GM18951 (cell line): ENCODE results near the gene KLHL6.

Experiments
- POLR2A ChIP-seq: IDR thresholded peaks from 4 replicates; pipeline ENCODE4 v1.6.1; 2011; ENCODE audit warnings: mild to moderate bottlenecking; ENCODE audit not compliant: insufficient read length, insufficient read depth; ENCODE audit errors: extremely low read depth
- in situ Hi-C: fragments of 300-500 bp; cut with MboI; formaldehyde crosslinking; loops from one replicate; pipeline ENCODE4 v1.12.0; 2022; ENCODE audit warnings: low sequenced_read_pairs, mixed read lengths, inconsistent platforms; ENCODE audit not compliant: unreplicated experiment

The KLHL6 gene

GRCh38 chr3:183466575-183466974, 88.9 kb downstream of the KLHL6 start:
- in situ Hi-C loops = loop anchor here (10.0 kb wide), 1 partner anchor 358 kb away; the partner anchor contains the start of gene MAP6D1

GRCh38 chr3:183465710-183466109, 89.8 kb downstream of the KLHL6 start:
- in situ Hi-C loops = loop anchor here (10.0 kb wide), 1 partner anchor 359 kb away; the partner anchor contains the start of gene MAP6D1

More at GRCh38 chr3:183466575-183466974, 88.9 kb downstream of the KLHL6 start:
- TF ChIP-seq POLR2A = no peak

- TF ChIP-seq POLR2A = no peak
- in situ Hi-C loops = loop anchor here (10.0 kb wide), 1 partner anchor 360 kb away; the partner anchor contains the start of gene MAP6D1
Measured at GRCh38 chr3:183464480-183464879, 91.0 kb downstream of the KLHL6 start.

GRCh38 chr3:183460081-183461055, 95.1 kb downstream of the KLHL6 start:
- in situ Hi-C loops = loop anchor here (10.0 kb wide), 1 partner anchor 364 kb away; the partner anchor contains the start of gene MAP6D1
- TF ChIP-seq POLR2A = no peak

- in situ Hi-C loops = no loop called here
- TF ChIP-seq POLR2A = no peak
Measured at GRCh38 chr3:183455089-183455488, 100.4 kb downstream of the KLHL6 start.

GRCh38 chr3:183454064-183454463, 101.4 kb downstream of the KLHL6 start:
- TF ChIP-seq POLR2A = no peak
- in situ Hi-C loops = no loop called here

GRCh38 chr3:183449791-183450190, 105.7 kb downstream of the KLHL6 start:
- in situ Hi-C loops = no loop called here
- TF ChIP-seq POLR2A = no peak

GRCh38 chr3:183449391-183449790, 106.1 kb downstream of the KLHL6 start:
- no peak for TF ChIP-seq POLR2A
- in situ Hi-C loops = no loop called here

- TF ChIP-seq POLR2A = no peak
- in situ Hi-C loops = no loop called here
Measured at GRCh38 chr3:183448369-183449128, 107.0 kb downstream of the KLHL6 start.

GRCh38 chr3:183447206-183448001, 108.1 kb downstream of the KLHL6 start:
- TF ChIP-seq POLR2A = no peak
- in situ Hi-C loops = no loop called here

- in situ Hi-C loops = no loop called here
- TF ChIP-seq POLR2A = no peak
Measured at GRCh38 chr3:183446838-183447205, 108.7 kb downstream of the KLHL6 start.

- in situ Hi-C loops = no loop called here
Measured at GRCh38 chr3:183444748-183445147, 110.8 kb downstream of the KLHL6 start.

More at GRCh38 chr3:183444748-183445147, 110.8 kb downstream of the KLHL6 start:
- TF ChIP-seq POLR2A = no peak
